ENCODE data around the gene PIGN. TPM values are rescaled to one million over a fixed set of nuclear protein-coding genes. Genes with fewer than 3 reads are reported as not detected.

Gene PIGN
- total and polyA plus RNA-seq, 2 of the 8 experiments (the other 6 are each of a cell fraction or from before 2014, with no cell fraction given) = 20.9 to 26.3 TPM

DNA sequence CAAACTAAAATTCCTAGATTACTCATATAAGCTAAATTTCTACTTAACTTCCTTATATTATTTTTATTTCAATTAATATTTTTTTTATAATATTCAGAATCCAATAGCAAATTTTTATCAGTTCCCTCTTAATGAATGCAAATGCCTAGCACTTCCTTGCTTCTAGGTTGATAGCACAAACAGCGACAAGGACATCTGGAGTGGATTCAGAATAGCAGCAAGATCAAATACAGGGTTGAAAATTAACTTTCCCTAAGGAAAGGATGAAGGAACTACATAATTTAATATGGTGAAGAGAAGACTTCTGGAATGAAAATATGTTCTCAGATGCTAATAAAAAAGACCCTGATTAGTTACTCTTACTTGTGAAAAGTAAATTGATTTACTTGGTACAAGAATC lies 64.5 kb downstream of the PIGN start:
- WGBS, 2 experiments (ENCODE audit: extremely low coverage in 1 of 2, insufficient coverage in 1 of 2, insufficient read length in 1 of 2, insufficient replicate concordance in 2 of 2, low coverage in 1 of 2, low lambda C conversion rate in 2 of 2, missing lambda C conversion rate in 1 of 2) = 88% methylated on average over 1 of the region's 1 CpG; no CpG with 5 or more reads in 1 of the 2 experiments
- Histone ChIP-seq H3K56ac (replicated peaks; ENCODE audit: insufficient read length, low read depth, low read length) (no peak overlapping the region), H2BK15ac (ENCODE audit: low read length) (no peak overlapping the region), H3K14ac (ENCODE audit: insufficient read length) (no peak overlapping the region), H3K79me1 (ENCODE audit: low read depth, low read length) (no peaks in the 10 kb centered on the region), H4K8ac (ENCODE audit: extremely low read depth, insufficient read depth, low read length) (no peak overlapping the region), H4K5ac (ENCODE audit: insufficient read length, low read depth, low read length) (no peak overlapping the region), H2BK20ac (ENCODE audit: low read length) (no peak overlapping the region), H3K27me3 (replicated peaks in 1 of 4; ENCODE audit: control insufficient read depth in 3 of 4, extremely low read depth in 1 of 4, insufficient read depth in 3 of 4, low read length in 3 of 4) (no peaks in the 10 kb centered on the region), H3K4ac (replicated peaks; ENCODE audit: insufficient read length, low read depth, low read length) (no peak overlapping the region), H4K91ac (replicated peaks; ENCODE audit: insufficient read length, low read length) (no peak overlapping the region), H2BK120ac (replicated peaks; ENCODE audit: low read depth, low read length) (no peak overlapping the region), H3K18ac (ENCODE audit: extremely low read depth, low read length) (no peak overlapping the region), H2AFZ (ENCODE audit: low read length) (no peak overlapping the region), H3K9me3 (ENCODE audit: insufficient read depth in 2 of 2, low read depth in 1 of 2, low read length in 1 of 2) (no peaks in the 10 kb centered on the region), H3K36me3 (ENCODE audit: control insufficient read depth in 2 of 4, insufficient read depth in 4 of 4, low read length in 3 of 4) (no peaks in the 10 kb centered on the region), H3K4me3 (ENCODE audit: extremely low read depth in 1 of 4, insufficient read depth in 2 of 4, low read depth in 3 of 4, low read length in 4 of 4) (no peak overlapping the region), H3K79me2 (ENCODE audit: control insufficient read depth in 1 of 2, insufficient read depth in 2 of 2, low read length in 2 of 2) (no peaks in the 10 kb centered on the region), H3K4me2 (ENCODE audit: insufficient read depth in 1 of 2, low read depth in 2 of 2, low read length in 2 of 2) (no peak overlapping the region), H3K23me2 (ENCODE audit: low read depth, low read length) (no peaks in the 10 kb centered on the region), H2BK12ac (ENCODE audit: low read depth, low read length) (no peak overlapping the region), H4K20me1 (replicated peaks in 1 of 2; ENCODE audit: control insufficient read depth in 1 of 2, insufficient read depth in 2 of 2, low read length in 2 of 2) (no peaks in the 10 kb centered on the region), H2AK5ac (ENCODE audit: low read depth, low read length) (no peak overlapping the region), H3K27ac (ENCODE audit: low read depth, low read length) (no peak overlapping the region), H3K23ac (ENCODE audit: insufficient read length) (no peak overlapping the region), H2BK5ac (ENCODE audit: low read depth, low read length) (no peak overlapping the region), H3K9ac (replicated peaks in 1 of 4; ENCODE audit: extremely low read depth in 1 of 4, low read depth in 3 of 4, low read length in 3 of 4) (no peak overlapping the region), H3K4me1 (replicated peaks in 1 of 4; ENCODE audit: control insufficient read depth in 3 of 4, insufficient read depth in 4 of 4, low read length in 3 of 4) (no peaks in the 10 kb centered on the region)
- FAIRE-seq = no peak
- DNase-seq (ENCODE audit: low read depth in 1 of 2, low spot score in 2 of 2) = no peak
- TF ChIP-seq CHD1 (IDR thresholded peaks at IDR 0.05; ENCODE audit: low read depth, low read length) = no peak
- TF ChIP-seq SUZ12 (IDR thresholded peaks at IDR 0.05; ENCODE audit: low read length) = no peak
- TF ChIP-seq SP1 (IDR thresholded peaks at IDR 0.05; ENCODE audit: low read depth, low read length) = no peak
- no peak for TF ChIP-seq BCL11A (IDR thresholded peaks at IDR 0.05; ENCODE audit: low read depth in 2 of 2, low read length in 2 of 2)
- TF ChIP-seq CBX8 (IDR thresholded peaks at IDR 0.05; ENCODE audit: borderline replicate concordance, low read depth, low read length) = no peak
- no peak for TF ChIP-seq TEAD4 (IDR thresholded peaks at IDR 0.05; ENCODE audit: low read depth, low read length)
- TF ChIP-seq CHD2 (IDR thresholded peaks at IDR 0.05; ENCODE audit: low read length) = no peak
- TF ChIP-seq GABPA (IDR thresholded peaks at IDR 0.05; ENCODE audit: borderline replicate concordance, insufficient read depth, low read length) = no peak
- TF ChIP-seq CEBPB (IDR thresholded peaks at IDR 0.05; ENCODE audit: low read depth, low read length) = no peak
- no peak for TF ChIP-seq RXRA (IDR thresholded peaks at IDR 0.05; ENCODE audit: insufficient read depth, low read depth, low read length)
- TF ChIP-seq FOSL1 (IDR thresholded peaks at IDR 0.05; ENCODE audit: insufficient read depth, low read depth, low read length) = no peak
- TF ChIP-seq, protein P1, sequence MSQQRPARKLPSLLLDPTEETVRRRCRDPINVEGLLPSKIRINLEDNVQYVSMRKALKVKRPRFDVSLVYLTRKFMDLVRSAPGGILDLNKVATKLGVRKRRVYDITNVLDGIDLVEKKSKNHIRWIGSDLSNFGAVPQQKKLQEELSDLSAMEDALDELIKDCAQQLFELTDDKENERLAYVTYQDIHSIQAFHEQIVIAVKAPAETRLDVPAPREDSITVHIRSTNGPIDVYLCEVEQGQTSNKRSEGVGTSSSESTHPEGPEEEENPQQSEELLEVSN (IDR thresholded peaks at IDR 0.05) = no peak
- no peak for TF ChIP-seq KDM5A (IDR thresholded peaks at IDR 0.05; ENCODE audit: low read length)
- ChIA-PET POLR2A (ENCODE audit: partially characterized antibody) (no interaction called here), CTCF (ENCODE audit: partially characterized antibody) (interaction anchor here (0.9 to 1.4 kb wide), 2 partner anchors 10 to 486 kb away, joined by 3 read pairs; no protein-coding TSS in a partner anchor)

Measured in H1 (cell line).